GM12878 (cell line): ENCODE results near the gene TRIM41. TPM values are rescaled to one million over a fixed set of nuclear protein-coding genes. Genes with fewer than 3 reads are reported as not detected.
A peak's percentile ranks its signal among the peaks of the same experiment; 100 is the strongest.

Experiments
- ATF7 ChIP-seq: fragments of 450-650 bp; IDR thresholded peaks from 2 replicates; pipeline ENCODE4 v1.6.1; 2016; ENCODE audit warnings: low read depth, mild to moderate bottlenecking
- BCL11A ChIP-seq: IDR thresholded peaks from 2 replicates; pipeline ENCODE4 v1.6.1; 2011; ENCODE audit warnings: low read depth, low read length
- BCL3 ChIP-seq: IDR thresholded peaks from 2 replicates; pipeline ENCODE4 v1.6.1; 2011; ENCODE audit warnings: borderline replicate concordance, low read depth, mild to moderate bottlenecking, moderate library complexity, low read length; ENCODE audit not compliant: insufficient read depth, poor library complexity, severe bottlenecking
- BRCA1 ChIP-seq: IDR thresholded peaks from 2 replicates; pipeline ENCODE4 v1.6.1; 2011; ENCODE audit warnings: low read depth, low read length, improper control_type of control experiment
- EGR1 ChIP-seq, 2 experiments: IDR thresholded peaks; 1 replicate in 1 of 2; 2 replicates in 1 of 2; pipeline ENCODE4 v1.6.1; 2011 to 2012; ENCODE audit warnings: low read depth in 2 of 2, low read length in 2 of 2, borderline replicate concordance in 1 of 2, mild to moderate bottlenecking in 1 of 2, moderate library complexity in 1 of 2
- FOS ChIP-seq: IDR thresholded peaks from 3 replicates; pipeline ENCODE4 v1.6.1; 2011; ENCODE audit warnings: borderline replicate concordance; ENCODE audit not compliant: insufficient read length; ENCODE audit errors: extremely low read depth
- FOXM1 ChIP-seq: IDR thresholded peaks from 2 replicates; pipeline ENCODE4 v1.6.1; 2012; ENCODE audit warnings: low read depth, mild to moderate bottlenecking, inconsistent platforms, low read length, moderate library complexity
- MLLT1 ChIP-seq: fragments of 450-650 bp; IDR thresholded peaks from 2 replicates; pipeline ENCODE4 v1.6.1; 2016; ENCODE audit warnings: mild to moderate bottlenecking
- MTA3 ChIP-seq: IDR thresholded peaks from 2 replicates; pipeline ENCODE4 v1.6.1; 2012; ENCODE audit warnings: low read length, inconsistent platforms, borderline replicate concordance
- POLR2A ChIP-seq: IDR thresholded peaks from 2 replicates; pipeline ENCODE4 v1.6.1; 2011; ENCODE audit warnings: low read depth, mild to moderate bottlenecking, low read length
- RAD21 ChIP-seq: IDR thresholded peaks from 2 replicates; pipeline ENCODE4 v1.6.1; 2011; ENCODE audit warnings: mild to moderate bottlenecking, low read depth, low read length, moderate library complexity; ENCODE audit not compliant: insufficient read depth
- RELA ChIP-seq: fragments of 450-650 bp; IDR thresholded peaks from 2 replicates; pipeline ENCODE4 v1.8.0; 2014; ENCODE audit warnings: borderline replicate concordance; ENCODE audit not compliant: partially characterized antibody
- REST ChIP-seq: IDR thresholded peaks from 2 replicates; pipeline ENCODE4 v1.6.1; 2012; ENCODE audit warnings: mild to moderate bottlenecking, low read depth, low read length
- SIX5 ChIP-seq: IDR thresholded peaks from 2 replicates; pipeline ENCODE4 v1.6.1; 2011; ENCODE audit warnings: mild to moderate bottlenecking, low read depth, low read length, moderate library complexity; ENCODE audit not compliant: severe bottlenecking
- SKIL ChIP-seq: fragments of 450-650 bp; IDR thresholded peaks from 2 replicates; pipeline ENCODE4 v1.6.1; 2017; ENCODE audit warnings: mild to moderate bottlenecking, low read depth, inconsistent platforms; ENCODE audit not compliant: poor library complexity, severe bottlenecking
- SMAD5 ChIP-seq: IDR thresholded peaks from 2 replicates; pipeline ENCODE4 v1.6.1; 2016; ENCODE audit warnings: antibody characterized with exemption, low read depth
- SREBF2 ChIP-seq: IDR thresholded peaks from 2 replicates; pipeline ENCODE4 v1.6.1; 2012; ENCODE audit warnings: mild to moderate bottlenecking, low read length
- TAF1 ChIP-seq: IDR thresholded peaks from 2 replicates; pipeline ENCODE4 v1.6.1; 2011; ENCODE audit warnings: mild to moderate bottlenecking, low read depth, low read length, borderline replicate concordance
- USF2 ChIP-seq: IDR thresholded peaks from 2 replicates; pipeline ENCODE4 v1.6.1; 2011; ENCODE audit warnings: low read depth, low read length, improper control_type of control experiment, borderline replicate concordance
- ZNF24 ChIP-seq: fragments of 450-650 bp; IDR thresholded peaks from 2 replicates; pipeline ENCODE4 v1.6.1; 2017; ENCODE audit warnings: antibody characterized with exemption, mild to moderate bottlenecking
- ZNF274 ChIP-seq: IDR thresholded peaks from one replicate; pipeline ENCODE4 v1.8.0; 2011; ENCODE audit not compliant: insufficient read length, insufficient read depth
- polyA plus RNA-seq, 11 experiments: library from polyadenylated mRNA; depleted of rRNA in 4 of 11; unstranded in 6 of 11; stranded (reverse) in 5 of 11; fragments of >200 nt; fragmentation: Nextera tagmentation in 4 of 11; fragmentation: Illumina TruSeq in 1 of 11; extraction: Ambion mirVana in 4 of 11; extraction: Trizol in 1 of 11; gene quantifications; 1 replicate in 1 of 11; 2 replicates in 10 of 11; pipeline versions ENCODE4 v1.2.1 to v1.2.3, GENCODE V29; 2011 to 2016; ENCODE audit warnings: inconsistent platforms in 2 of 11, missing spikeins in 2 of 11, low read depth in 1 of 11
- total RNA-seq, 4 experiments: library from RNA; depleted of rRNA in 3 of 4; stranded (reverse); fragments of >200 nt in 3 of 4; fragmentation: Illumina TruSeq in 1 of 4; extraction: Trizol in 1 of 4; gene quantifications; 2 replicates each; pipeline versions ENCODE4 v1.2.1 to v1.2.3, GENCODE V29; 2013 to 2021

The TRIM41 gene
- total and polyA plus RNA-seq, 10 of the 15 experiments (the other 5 are each of a cell fraction or from before 2014, with no cell fraction given): 1.0 to 28.9 (median 10.6) TPM

DNA sequence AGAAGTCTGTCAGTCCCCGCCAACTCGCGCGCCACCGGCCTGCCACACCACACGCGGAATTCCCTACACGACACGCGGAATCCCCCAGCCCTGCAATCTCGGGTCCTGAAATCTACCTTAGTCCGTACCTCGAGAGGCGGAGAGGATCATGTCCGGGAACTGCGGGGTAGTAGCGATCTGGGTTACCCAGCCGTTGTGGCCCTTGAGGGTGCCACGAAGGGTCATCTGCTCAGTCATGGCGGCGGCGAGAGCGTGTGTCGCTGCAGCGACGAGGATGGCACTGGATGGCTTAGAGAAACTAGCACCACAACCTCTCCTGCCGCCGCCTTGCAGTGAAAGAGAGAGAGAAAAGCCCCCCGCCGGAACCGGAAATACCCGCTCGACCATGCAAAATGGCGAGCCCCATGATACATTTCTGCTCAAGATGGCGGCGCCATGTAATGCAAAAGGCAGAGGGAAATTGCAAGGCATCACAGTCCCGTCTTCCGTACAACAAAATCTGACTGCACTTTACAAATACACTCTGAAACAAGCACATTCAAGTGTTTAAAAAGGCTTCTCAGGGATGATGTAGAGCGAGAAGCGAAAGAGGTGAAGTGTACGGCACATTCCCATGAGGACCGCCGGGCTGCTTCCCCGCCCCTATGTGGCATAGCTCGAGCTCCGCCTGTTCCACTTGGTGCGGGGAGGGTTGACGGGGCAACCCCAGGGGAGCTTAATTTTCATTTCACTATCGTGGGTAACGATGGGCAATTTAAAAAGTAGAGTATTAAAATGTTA lies 20.7 kb downstream of the TRIM41 start, which contains the start of gene RACK1 (continued):
- TF ChIP-seq POLR2A: peak; percentile 99
- TF ChIP-seq ZNF274: no peak
- peak; percentile 50; the same call in 1 of the 2 replicates for TF ChIP-seq FOXM1
- TF ChIP-seq SREBF2: peak; percentile 52; the same call in 1 of the 2 replicates
- no peak for TF ChIP-seq USF2
- TF ChIP-seq MTA3: no peak
- TF ChIP-seq BCL11A: no peak
- TF ChIP-seq REST: peak; percentile 60; the same call in 1 of the 2 replicates
- peak; percentile 66 for TF ChIP-seq RELA
- no peak for TF ChIP-seq EGR1 (IDR thresholded peaks at IDR 0.05; ENCODE audit: borderline replicate concordance in 1 of 2, low read depth in 2 of 2, low read length in 2 of 2)
- TF ChIP-seq SMAD5: peak; percentile 98
- no peak for TF ChIP-seq RAD21
- peak; percentile 98 for TF ChIP-seq ATF7
- TF ChIP-seq SKIL: no peak
- peak; percentile 100 for TF ChIP-seq TAF1
- peak; percentile 70 for TF ChIP-seq SIX5
- TF ChIP-seq FOS: no peak
- TF ChIP-seq BCL3: no peak
- TF ChIP-seq MLLT1: peak; percentile 86
- no peak for TF ChIP-seq BRCA1
- TF ChIP-seq ZNF24: peak; percentile 12; the same call in 1 of the 2 replicates
